ENCODE measurements around the gene ATP6V0A1.
"Not testable (repeated sequence)": the region's sequence is repeated elsewhere in the genome, so short reads cannot be mapped to it uniquely, and the experiment has no call there.

ATP6V0A1 gene

GRCh38 chr17:42477824-42478223 is 19.1 kb downstream of the ATP6V0A1 start:
- not testable (repeated sequence) for DNase-seq

GRCh38 chr17:42484304-42484703 is 25.6 kb downstream of the ATP6V0A1 start:
- peak; percentile 58 for DNase-seq

- DNase-seq, result no peak
These were observed 27.0 kb downstream of the ATP6V0A1 start for GRCh38 chr17:42485680-42486079.

- no peak for DNase-seq
These were observed 29.4 kb downstream of the ATP6V0A1 start for GRCh38 chr17:42488032-42488431.

GRCh38 chr17:42493319-42493718 is 34.6 kb downstream of the ATP6V0A1 start:
- DNase-seq, result no peak

GRCh38 chr17:42494673-42495072 is 36.0 kb downstream of the ATP6V0A1 start:
- DNase-seq, result no peak

- no peak for DNase-seq
These were observed 40.1 kb downstream of the ATP6V0A1 start for GRCh38 chr17:42498828-42499227.

- DNase-seq, result no peak
These were observed 43.4 kb downstream of the ATP6V0A1 start for GRCh38 chr17:42502091-42502490.

- DNase-seq, result no peak
These were observed 44.2 kb downstream of the ATP6V0A1 start for GRCh38 chr17:42502926-42503325.

- no peak for DNase-seq
These were observed 49.0 kb downstream of the ATP6V0A1 start for GRCh38 chr17:42507671-42508070.

GRCh38 chr17:42508426-42509165 is 49.9 kb downstream of the ATP6V0A1 start:
- DNase-seq, result no peak

GRCh38 chr17:42509409-42509808 is 50.7 kb downstream of the ATP6V0A1 start:
- no peak for DNase-seq

- no peak for DNase-seq
These were observed 51.2 kb downstream of the ATP6V0A1 start for GRCh38 chr17:42509841-42510240.

GRCh38 chr17:42512246-42512645 is 53.6 kb downstream of the ATP6V0A1 start:
- DNase-seq, result no peak

GRCh38 chr17:42512733-42513251 is 54.1 kb downstream of the ATP6V0A1 start:
- DNase-seq, result no peak

GRCh38 chr17:42513686-42514085 is 55.0 kb downstream of the ATP6V0A1 start:
- no peak for DNase-seq

- no peak for DNase-seq
These were observed 55.6 kb downstream of the ATP6V0A1 start for GRCh38 chr17:42514279-42514678.

- DNase-seq, result no peak
These were observed 56.2 kb downstream of the ATP6V0A1 start for GRCh38 chr17:42514867-42515266.

- DNase-seq, result peak; percentile 84
These were observed 58.8 kb downstream of the ATP6V0A1 start for GRCh38 chr17:42517516-42517915.

- no peak for DNase-seq
These were observed 59.5 kb downstream of the ATP6V0A1 start for GRCh38 chr17:42518046-42518754.

GRCh38 chr17:42518755-42519545 is 60.3 kb downstream of the ATP6V0A1 start:
- no peak for DNase-seq

- no peak for DNase-seq
These were observed 61.1 kb downstream of the ATP6V0A1 start for GRCh38 chr17:42519546-42520491.
